GM10248 (cell line): ENCODE results near the gene TRPT1.
A peak's percentile ranks its signal among the peaks of the same experiment; 100 is the strongest.

Experiments used
- CTCF ChIA-PET: fragments of 300-600 bp; sonication (Branson Sonifier 250); formaldehyde crosslinking; extraction: SDS; loops from one replicate; lab custom pipeline; 2021; ENCODE audit warnings: antibody characterized with exemption; lab: Yijun Ruan, JAX
- POLR2A ChIA-PET: fragments of 350-650 bp; sonication (Branson Sonifier 250); formaldehyde crosslinking; extraction: SDS; loops from one replicate; lab custom pipeline; 2020; ENCODE audit warnings: antibody characterized with exemption; lab: Yijun Ruan, JAX
- DNase-seq: peaks from one replicate; pipeline ENCODE4 v3.0.0; 2012; ENCODE audit errors: extremely low spot score
- CTCF ChIP-seq: IDR thresholded peaks from 2 replicates; pipeline ENCODE4 v1.5.1; 2012; ENCODE audit warnings: mild to moderate bottlenecking, low read depth; ENCODE audit errors: extremely low read depth, missing control alignments, control extremely low read depth

Gene TRPT1

GRCh38 chr11:64192434-64192833 is 33.6 kb downstream of the TRPT1 start:
- CTCF ChIA-PET, result interaction anchor here (3.7 kb wide), 1 partner anchor 13 kb away, joined by 24 read pairs; the partner anchor contains the start of gene FERMT3
- no peak for DNase-seq
- POLR2A ChIA-PET, result interaction anchor here (0.6 to 2.3 kb wide), 2 partner anchors 13 to 213 kb away, joined by 7 to 17 read pairs; partner anchors contain the start of gene FERMT3
- no peak for TF ChIP-seq CTCF

- CTCF ChIA-PET, result interaction anchor here (0.7 to 6.8 kb wide), 7 partner anchors 19 to 118 kb away, joined by 3 to 61 read pairs (median 5); partner anchors contain the start of genes CATSPERZ, FERMT3 and PLCB3
- no peak for TF ChIP-seq CTCF
- DNase-seq, result peak; percentile 7
- POLR2A ChIA-PET, result interaction anchor here (1.1 to 3.9 kb wide), 6 partner anchors 10 to 137 kb away, joined by 3 to 36 read pairs (median 4); partner anchors contain the start of genes FERMT3 and FKBP2
Observed at GRCh38 chr11:64186492-64187165, 39.4 kb downstream of the TRPT1 start.

GRCh38 chr11:64185693-64186491 is 40.1 kb downstream of the TRPT1 start, which contains the start of gene STIP1:
STIP1 (plus strand) TSS chr11:64186171; CDS start chr11:64186262, 91 bp downstream.
- peak; percentile 97 for DNase-seq
- ChIA-PET CTCF (interaction anchor here (0.8 to 6.8 kb wide), 10 partner anchors 10 to 186 kb away, joined by 3 to 61 read pairs (median 5); partner anchors contain the start of genes CATSPERZ and FERMT3), POLR2A (interaction anchor here (0.7 to 3.9 kb wide), 17 partner anchors 10 to 593 kb away, joined by 3 to 36 read pairs (median 4); partner anchors contain the start of genes BAD, FERMT3, FKBP2 and PRDX5)
- peak; percentile 22 for TF ChIP-seq CTCF

GRCh38 chr11:64185175-64185692 is 40.8 kb downstream of the TRPT1 start:
- ChIA-PET CTCF (interaction anchor here (0.8 to 6.8 kb wide), 9 partner anchors 9 to 185 kb away, joined by 3 to 61 read pairs (median 5); partner anchors contain the start of genes CATSPERZ and FERMT3), POLR2A (interaction anchor here (0.6 to 3.9 kb wide), 21 partner anchors 10 to 593 kb away, joined by 3 to 36 read pairs (median 4); partner anchors contain the start of genes BAD, FERMT3, FKBP2 and PRDX5)
- TF ChIP-seq CTCF, result no peak
- no peak for DNase-seq

- ChIA-PET CTCF (interaction anchor here (0.6 to 6.8 kb wide), 3 partner anchors 21 to 171 kb away, joined by 3 to 61 read pairs (median 12); partner anchors contain the start of genes CATSPERZ and FERMT3), POLR2A (interaction anchor here (0.6 to 3.9 kb wide), 10 partner anchors 19 to 577 kb away, joined by 3 to 36 read pairs (median 6); partner anchors contain the start of genes CCDC88B and FERMT3)
- no peak for DNase-seq
- TF ChIP-seq CTCF, result no peak
Observed at GRCh38 chr11:64183890-64184289, 42.1 kb downstream of the TRPT1 start.
